Measurements from ENCODE around the gene SPTBN2. TPM values are rescaled to one million over a fixed set of nuclear protein-coding genes. Genes with fewer than 3 reads are reported as not detected.
A peak's percentile ranks its signal among the peaks of the same experiment; 100 is the strongest.

SPTBN2 gene
- total RNA-seq, 1 experiment from 2014 or later: 7.3 TPM

DNA sequence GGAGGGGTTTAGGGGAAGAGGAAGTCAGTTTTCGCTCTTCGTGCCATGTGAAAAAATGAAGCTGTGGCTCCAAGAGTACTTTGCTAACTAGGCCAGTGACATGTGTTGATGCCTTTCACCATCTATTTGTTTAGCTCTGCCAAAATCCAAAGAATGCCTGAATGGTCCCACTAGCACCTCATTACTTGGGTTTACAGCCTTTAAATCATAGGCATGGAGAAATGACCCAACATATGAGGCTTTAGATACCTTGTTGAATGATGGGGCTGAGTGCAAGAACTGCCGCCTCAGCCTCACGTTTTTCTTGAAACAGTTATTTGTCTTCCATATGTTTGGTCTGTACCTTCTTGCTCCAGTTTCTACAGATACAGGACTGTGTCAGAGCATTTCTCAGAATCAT lies 82.2 kb downstream of the SPTBN2 start:
- no peaks in the 10 kb centered on the region for H3K27me3 ChIP-seq (ENCODE audit: control insufficient read depth, insufficient read depth, low read length)
- ChIA-PET POLR2A (no interaction called here), CTCF (no interaction called here)
- H3K4me3 ChIP-seq (ENCODE audit: low read depth in 2 of 2, low read length in 2 of 2): no peak overlapping the region
- ATAC-seq: no peak
- H3K9me3 ChIP-seq (ENCODE audit: control insufficient read depth, insufficient read depth, low read depth, low read length): no peaks in the 10 kb centered on the region
- TF ChIP-seq TCF7L2 (IDR thresholded peaks at IDR 0.05; ENCODE audit: low read depth, low read length): no peak
- no peak for TF ChIP-seq SIN3A (IDR thresholded peaks at IDR 0.05; ENCODE audit: borderline replicate concordance, insufficient read depth, low read depth, low read length)
- TF ChIP-seq, protein P1, sequence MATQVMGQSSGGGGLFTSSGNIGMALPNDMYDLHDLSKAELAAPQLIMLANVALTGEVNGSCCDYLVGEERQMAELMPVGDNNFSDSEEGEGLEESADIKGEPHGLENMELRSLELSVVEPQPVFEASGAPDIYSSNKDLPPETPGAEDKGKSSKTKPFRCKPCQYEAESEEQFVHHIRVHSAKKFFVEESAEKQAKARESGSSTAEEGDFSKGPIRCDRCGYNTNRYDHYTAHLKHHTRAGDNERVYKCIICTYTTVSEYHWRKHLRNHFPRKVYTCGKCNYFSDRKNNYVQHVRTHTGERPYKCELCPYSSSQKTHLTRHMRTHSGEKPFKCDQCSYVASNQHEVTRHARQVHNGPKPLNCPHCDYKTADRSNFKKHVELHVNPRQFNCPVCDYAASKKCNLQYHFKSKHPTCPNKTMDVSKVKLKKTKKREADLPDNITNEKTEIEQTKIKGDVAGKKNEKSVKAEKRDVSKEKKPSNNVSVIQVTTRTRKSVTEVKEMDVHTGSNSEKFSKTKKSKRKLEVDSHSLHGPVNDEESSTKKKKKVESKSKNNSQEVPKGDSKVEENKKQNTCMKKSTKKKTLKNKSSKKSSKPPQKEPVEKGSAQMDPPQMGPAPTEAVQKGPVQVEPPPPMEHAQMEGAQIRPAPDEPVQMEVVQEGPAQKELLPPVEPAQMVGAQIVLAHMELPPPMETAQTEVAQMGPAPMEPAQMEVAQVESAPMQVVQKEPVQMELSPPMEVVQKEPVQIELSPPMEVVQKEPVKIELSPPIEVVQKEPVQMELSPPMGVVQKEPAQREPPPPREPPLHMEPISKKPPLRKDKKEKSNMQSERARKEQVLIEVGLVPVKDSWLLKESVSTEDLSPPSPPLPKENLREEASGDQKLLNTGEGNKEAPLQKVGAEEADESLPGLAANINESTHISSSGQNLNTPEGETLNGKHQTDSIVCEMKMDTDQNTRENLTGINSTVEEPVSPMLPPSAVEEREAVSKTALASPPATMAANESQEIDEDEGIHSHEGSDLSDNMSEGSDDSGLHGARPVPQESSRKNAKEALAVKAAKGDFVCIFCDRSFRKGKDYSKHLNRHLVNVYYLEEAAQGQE (IDR thresholded peaks at IDR 0.05; ENCODE audit: insufficient read depth in 1 of 2, low read depth in 2 of 2, low read length in 1 of 2): no peak
- TF ChIP-seq, protein P2, sequence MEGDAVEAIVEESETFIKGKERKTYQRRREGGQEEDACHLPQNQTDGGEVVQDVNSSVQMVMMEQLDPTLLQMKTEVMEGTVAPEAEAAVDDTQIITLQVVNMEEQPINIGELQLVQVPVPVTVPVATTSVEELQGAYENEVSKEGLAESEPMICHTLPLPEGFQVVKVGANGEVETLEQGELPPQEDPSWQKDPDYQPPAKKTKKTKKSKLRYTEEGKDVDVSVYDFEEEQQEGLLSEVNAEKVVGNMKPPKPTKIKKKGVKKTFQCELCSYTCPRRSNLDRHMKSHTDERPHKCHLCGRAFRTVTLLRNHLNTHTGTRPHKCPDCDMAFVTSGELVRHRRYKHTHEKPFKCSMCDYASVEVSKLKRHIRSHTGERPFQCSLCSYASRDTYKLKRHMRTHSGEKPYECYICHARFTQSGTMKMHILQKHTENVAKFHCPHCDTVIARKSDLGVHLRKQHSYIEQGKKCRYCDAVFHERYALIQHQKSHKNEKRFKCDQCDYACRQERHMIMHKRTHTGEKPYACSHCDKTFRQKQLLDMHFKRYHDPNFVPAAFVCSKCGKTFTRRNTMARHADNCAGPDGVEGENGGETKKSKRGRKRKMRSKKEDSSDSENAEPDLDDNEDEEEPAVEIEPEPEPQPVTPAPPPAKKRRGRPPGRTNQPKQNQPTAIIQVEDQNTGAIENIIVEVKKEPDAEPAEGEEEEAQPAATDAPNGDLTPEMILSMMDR (IDR thresholded peaks at IDR 0.05): no peak
- no peak for TF ChIP-seq POLR2AphosphoS5 (IDR thresholded peaks at IDR 0.05; ENCODE audit: low read depth, low read length)
- BruUV-seq (replicated peaks): TSS peak; percentile 11
- no peak for DNase-seq (ENCODE audit: low read depth, low spot score)
- peaks cover 25% of the 10 kb centered on the region for H3K4me1 ChIP-seq (ENCODE audit: control insufficient read depth, insufficient read depth, low read length)
- intact Hi-C loops (cut with micrococcal nuclease; ENCODE audit: unreplicated experiment) (no loop called here), in situ Hi-C loops (cut with HindIII; ENCODE audit: low pct_unique_long_range_greater_than_20kb, low sequenced_read_pairs) (no loop called here)
- H3K36me3 ChIP-seq (ENCODE audit: control insufficient read depth, insufficient read depth, low read length): peaks cover 63% of the 10 kb centered on the region
- H3K27ac ChIP-seq (ENCODE audit: low read length): no peak overlapping the region

DNA sequence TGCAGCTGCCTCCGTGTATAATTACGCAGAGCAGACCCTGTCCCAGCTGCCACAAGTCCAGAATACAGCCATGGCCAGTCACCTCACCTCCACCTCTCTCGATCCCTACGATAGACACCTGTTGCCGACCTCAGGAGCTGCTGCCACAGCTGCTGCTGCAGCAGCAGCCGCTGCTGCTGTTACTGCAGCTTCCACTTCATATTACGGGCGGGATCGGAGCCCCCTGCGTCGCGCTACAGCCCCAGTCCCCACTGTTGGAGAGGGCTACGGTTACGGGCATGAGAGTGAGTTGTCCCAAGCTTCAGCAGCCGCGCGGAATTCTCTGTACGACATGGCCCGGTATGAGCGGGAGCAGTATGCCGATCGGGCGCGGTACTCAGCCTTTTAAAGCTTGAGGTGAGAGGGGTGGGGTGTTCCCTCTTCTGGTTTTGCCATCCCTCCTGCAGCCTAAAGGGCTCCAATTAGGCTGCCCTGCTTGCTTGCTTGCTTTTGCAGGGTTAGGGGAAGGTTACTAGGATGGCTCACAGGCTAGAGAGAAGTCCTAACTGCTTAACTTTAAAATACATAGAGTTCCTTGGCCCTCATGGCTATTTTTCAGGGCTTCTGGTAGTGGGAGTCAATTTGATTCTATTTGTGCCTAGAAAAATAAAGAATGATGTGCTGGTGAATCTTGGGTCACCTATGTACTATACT lies 85.1 kb downstream of the SPTBN2 start:
- CTCF ChIA-PET: interaction anchor here (0.7 kb wide), 1 partner anchor 13 kb away, joined by 3 read pairs; no protein-coding TSS in a partner anchor
- no peak overlapping the region for H3K4me3 ChIP-seq (ENCODE audit: low read depth in 2 of 2, low read length in 2 of 2)
- no peak for TF ChIP-seq POLR2AphosphoS5 (IDR thresholded peaks at IDR 0.05; ENCODE audit: low read depth, low read length)
- TF ChIP-seq, protein P2 (IDR thresholded peaks at IDR 0.05): no peak
- no peak for TF ChIP-seq TCF7L2 (IDR thresholded peaks at IDR 0.05; ENCODE audit: low read depth, low read length)
- no peak for TF ChIP-seq SIN3A (IDR thresholded peaks at IDR 0.05; ENCODE audit: borderline replicate concordance, insufficient read depth, low read depth, low read length)
- TF ChIP-seq, protein P1 (IDR thresholded peaks at IDR 0.05; ENCODE audit: insufficient read depth in 1 of 2, low read depth in 2 of 2, low read length in 1 of 2): no peak

More for the DNA sequence above, 85.1 kb downstream of the SPTBN2 start:
- H3K27ac ChIP-seq (ENCODE audit: low read length): no peak overlapping the region
- ATAC-seq (no peak), DNase-seq (ENCODE audit: low read depth, low spot score) (no peak)
- POLR2A ChIA-PET: no interaction called here
- peaks cover 46% of the 10 kb centered on the region for H3K4me1 ChIP-seq (ENCODE audit: control insufficient read depth, insufficient read depth, low read length)
- no peaks in the 10 kb centered on the region for H3K27me3 ChIP-seq (ENCODE audit: control insufficient read depth, insufficient read depth, low read length)
- intact Hi-C loops (cut with micrococcal nuclease; ENCODE audit: unreplicated experiment) (no loop called here), in situ Hi-C loops (cut with HindIII; ENCODE audit: low pct_unique_long_range_greater_than_20kb, low sequenced_read_pairs) (no loop called here)
- BruUV-seq (replicated peaks): no TSS peak
- H3K36me3 ChIP-seq (ENCODE audit: control insufficient read depth, insufficient read depth, low read length): peaks cover 75% of the 10 kb centered on the region
- no peaks in the 10 kb centered on the region for H3K9me3 ChIP-seq (ENCODE audit: control insufficient read depth, insufficient read depth, low read depth, low read length)
